Dedifferentiated amniotic fluid mesenchymal stem cell (primary cell): Measurements from ENCODE around the gene EDIL3.

Experiments used
- DNase-seq: peaks from one replicate; pipeline ENCODE4 v3.0.0-alpha.2; 2016; ENCODE audit errors: extremely low spot score

The EDIL3 gene, protein sequence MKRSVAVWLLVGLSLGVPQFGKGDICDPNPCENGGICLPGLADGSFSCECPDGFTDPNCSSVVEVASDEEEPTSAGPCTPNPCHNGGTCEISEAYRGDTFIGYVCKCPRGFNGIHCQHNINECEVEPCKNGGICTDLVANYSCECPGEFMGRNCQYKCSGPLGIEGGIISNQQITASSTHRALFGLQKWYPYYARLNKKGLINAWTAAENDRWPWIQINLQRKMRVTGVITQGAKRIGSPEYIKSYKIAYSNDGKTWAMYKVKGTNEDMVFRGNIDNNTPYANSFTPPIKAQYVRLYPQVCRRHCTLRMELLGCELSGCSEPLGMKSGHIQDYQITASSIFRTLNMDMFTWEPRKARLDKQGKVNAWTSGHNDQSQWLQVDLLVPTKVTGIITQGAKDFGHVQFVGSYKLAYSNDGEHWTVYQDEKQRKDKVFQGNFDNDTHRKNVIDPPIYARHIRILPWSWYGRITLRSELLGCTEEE

DNA sequence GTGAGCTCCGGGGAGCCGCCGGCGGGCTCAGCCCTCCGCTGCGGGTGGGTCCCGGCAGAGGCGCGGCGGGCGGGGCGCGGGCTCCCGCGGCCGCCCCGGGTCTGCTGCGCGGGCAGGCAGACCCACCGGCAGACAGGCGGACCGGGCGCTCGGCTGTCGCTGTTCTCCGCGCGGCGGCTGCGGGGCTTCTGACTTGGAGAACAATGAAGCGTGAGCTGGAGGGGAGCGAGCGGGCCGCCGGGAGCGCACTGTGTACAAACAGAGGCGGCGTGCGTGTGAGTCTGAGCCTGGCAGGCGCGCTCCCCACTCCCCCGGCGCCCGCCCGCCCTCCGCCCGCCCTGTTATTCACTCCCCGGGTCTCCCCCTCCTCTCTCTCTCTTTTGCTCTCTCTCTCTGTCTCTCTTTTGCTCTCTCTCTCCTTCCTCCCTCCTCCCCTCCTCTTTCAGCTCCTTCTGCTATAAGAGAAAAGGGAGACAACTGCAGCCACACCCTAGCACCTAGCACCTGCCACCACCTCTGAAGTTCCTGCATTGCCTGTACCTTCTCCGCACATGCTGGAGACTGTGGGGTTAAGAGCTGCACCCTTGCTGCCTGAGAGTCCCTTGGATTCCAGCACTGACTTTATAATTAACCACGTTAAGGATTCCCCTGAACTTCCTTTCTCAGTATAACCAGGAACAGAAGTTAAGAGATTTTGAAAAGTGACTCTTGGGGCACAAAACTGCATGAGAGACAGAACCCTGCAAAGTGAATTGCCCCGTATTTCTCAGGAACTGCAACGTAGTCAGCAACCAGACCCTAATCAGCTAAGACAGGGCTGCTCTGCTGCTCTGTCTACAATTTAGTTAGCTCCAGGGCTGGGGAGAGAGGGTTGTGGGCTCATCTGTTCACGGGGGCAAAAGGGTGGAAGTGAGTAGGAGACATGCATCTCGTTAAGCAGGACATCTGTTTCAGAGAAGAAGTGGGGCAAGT, at the start of gene EDIL3:
EDIL3 (minus strand) TSS at position 277 of the 972 bp plus-strand sequence. CDS start 506 bp downstream, outside the sequence.
- DNase-seq: peak; percentile 55

DNA sequence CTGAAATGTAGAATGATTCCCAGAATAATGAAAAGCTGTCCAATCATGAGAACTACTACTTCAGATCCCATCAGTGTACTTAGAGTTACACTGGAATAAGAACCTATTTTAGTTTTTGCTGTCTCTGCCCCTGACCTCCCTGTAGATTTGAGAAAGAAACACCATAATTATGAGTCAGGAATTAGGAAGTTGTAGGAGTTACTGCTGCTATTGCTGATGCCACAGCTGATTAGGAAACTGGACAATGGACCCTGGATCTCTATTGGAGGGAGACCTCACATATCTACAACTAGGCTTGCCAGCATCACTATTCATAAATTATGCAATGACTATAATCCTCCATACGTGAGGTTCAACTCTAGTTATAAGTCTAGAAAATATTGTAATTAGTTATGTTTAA, 48.8 kb upstream of the EDIL3 start:
- peak; percentile 21 for DNase-seq

DNA sequence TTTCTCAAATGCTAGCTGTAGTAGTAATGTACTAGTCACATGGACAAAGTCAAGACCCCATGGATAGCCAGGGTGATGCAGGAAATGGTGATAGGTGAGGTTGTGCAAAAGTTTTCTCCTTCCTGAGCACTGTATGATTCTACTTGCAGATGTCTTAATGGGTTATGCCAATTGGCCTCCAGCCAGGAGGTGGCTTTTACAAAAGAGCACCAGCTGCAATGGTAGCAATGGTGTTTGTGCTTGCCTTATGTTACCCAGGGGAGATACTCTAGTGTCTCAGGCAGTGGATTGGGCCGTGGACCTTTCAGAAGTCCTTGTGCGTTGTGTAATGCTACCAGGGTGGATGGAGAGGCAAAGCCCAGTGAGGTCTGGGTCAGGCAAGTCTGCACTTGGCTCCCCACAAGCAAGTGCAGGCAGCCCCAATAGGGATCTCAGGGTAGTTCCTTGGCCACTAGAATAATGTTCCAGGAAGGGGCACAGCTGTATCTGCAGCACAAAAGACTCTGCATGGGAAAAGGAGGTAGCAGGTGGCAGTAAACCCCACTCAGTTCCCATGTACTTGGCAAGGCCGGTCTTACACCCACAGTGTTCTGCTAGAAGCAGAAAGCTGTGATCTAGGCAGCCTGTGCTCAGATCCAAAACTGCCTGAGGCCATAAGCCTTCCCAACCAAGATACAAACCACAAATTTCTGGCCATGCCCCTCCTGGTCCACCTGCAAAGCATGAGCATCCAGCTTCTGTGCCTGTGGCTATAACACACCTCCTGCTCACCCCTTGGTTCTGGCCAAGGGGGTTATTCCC, 46.4 kb upstream of the EDIL3 start:
- no peak for DNase-seq

DNA sequence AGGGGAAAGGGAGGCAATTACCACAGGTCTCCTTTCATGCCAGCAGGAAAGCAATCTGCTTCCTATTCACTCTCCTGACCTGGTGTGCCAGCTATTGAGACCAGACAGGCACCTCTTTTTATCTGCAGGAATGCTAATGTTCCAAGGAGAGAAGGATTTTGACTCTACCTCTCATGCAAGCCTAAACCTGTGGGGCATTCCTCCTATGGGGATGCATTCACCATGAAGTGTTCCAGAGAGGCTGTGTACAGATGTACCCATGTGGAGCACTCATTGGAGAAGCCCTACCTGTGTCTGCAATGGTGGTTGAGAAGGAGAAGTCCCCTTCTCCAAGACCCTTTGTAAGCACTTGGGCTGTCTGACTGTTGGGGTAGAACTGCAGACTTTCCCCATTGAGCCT, 45.4 kb upstream of the EDIL3 start:
- no peak for DNase-seq

DNA sequence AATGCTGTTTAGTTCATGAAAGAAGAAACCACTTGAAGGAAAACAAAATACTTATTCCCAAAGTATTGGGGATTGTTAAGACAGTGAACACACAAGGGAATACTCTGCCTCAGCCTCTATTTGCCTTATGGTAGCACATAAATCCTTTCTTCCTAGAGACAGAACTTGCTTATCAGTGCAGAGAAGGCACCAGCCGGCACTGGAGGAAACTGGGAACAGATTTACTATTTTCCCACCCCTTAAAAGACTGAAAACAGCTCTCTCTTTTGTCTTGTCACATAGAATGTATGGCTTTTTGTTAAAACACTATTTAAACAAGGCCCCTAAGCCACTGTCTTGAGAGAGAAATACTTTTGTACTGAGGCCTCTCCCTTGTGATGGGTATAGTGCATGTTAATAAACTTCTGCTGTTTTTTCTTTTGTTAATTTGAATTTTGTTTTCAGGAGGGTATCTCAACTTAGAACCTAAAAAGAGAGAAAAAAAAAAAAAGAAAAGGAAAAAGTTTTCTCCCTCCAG, 40.7 kb upstream of the EDIL3 start:
- DNase-seq: no peak

DNA sequence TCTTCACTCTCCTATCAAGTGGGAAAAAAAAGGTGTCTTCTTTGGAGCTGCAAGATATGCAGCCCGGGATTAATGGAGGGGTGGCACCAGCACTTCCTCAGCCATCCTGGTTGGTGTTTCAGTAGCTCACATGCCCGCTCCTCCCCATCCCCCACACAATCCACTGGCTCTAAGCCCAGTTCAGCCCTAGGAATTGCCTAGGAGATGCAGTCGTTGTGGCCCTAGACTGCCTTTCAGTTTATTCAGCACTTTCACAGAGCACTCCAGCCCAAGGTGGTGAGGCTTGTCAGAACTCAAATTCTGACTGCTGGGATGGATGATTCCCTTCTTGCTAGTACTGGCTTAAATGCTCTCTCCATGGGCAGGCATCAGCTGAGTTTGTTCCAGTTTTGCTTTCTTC, 35.1 kb upstream of the EDIL3 start:
- no peak for DNase-seq

DNA sequence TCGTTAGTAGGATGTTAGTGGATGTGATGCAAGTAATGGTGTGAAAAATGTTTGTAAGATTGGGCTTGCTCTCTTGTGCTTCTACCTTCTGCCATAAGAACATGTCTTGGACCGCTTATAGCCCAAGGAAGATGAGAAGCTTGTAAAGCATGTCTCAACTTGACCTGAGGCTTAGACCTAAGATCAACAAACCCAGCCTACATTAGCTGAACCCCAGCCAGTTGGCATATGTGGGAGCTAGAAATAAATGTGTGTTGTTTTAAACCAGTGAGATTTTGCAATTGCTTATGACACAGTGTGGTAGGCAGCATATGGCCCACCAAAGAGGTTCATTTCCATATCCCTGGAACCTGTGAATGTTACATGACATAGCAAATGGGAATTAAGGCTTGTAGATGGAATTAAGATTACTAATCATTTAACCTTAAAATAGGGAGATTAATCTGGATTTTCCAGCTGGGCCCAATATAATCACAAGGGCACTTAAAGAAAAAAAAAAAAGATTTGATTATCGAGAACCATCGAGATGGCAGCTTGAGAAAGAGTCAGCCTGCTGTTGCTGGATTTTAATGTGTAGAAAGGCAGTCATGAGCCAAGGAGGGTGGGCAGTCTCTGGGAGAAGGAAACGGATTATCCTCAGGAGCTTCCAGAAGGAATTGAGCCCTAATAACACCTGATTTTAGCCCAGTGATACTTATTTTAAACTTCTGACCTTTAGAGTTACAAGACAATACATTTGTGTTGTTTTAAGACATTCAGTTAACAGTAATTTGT, 27.3 kb upstream of the EDIL3 start:
- no peak for DNase-seq

DNA sequence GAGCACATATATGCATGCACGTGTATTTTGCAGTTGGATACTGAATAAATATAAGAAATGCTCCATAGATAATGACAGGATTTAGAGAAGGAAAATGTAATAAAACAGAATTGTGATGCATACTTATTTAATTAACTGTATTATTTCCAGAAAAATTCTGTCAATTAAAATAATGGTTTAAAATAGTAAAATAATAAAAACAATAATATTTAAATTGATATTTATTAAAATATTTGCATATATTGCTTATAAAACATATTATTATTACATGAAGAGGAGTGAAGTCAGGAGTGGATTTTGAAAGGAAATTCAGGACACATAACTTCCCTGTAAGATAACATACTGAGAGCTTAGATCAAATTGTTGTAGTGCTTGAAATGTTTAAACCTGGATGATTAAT, 21.4 kb upstream of the EDIL3 start:
- no peak for DNase-seq

DNA sequence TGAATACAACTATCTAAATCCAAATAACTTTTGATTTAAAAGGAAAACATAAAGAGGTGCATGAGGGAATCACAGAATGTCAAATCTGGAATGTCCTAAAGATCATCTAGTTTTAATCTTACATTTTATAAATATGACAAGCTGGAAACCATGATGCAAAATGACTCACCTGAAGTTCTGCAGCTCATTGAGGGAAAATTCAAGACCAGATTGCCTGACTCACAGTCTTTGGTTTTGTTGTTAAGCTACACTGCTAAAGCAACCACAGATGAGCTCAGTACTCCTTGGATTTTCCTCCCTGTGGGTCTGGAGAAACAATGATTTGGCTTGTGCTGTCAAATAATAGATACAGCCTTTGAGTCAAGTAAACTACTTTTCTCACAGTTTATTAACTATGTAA, 19.1 kb upstream of the EDIL3 start:
- peak; percentile 74 for DNase-seq

DNA sequence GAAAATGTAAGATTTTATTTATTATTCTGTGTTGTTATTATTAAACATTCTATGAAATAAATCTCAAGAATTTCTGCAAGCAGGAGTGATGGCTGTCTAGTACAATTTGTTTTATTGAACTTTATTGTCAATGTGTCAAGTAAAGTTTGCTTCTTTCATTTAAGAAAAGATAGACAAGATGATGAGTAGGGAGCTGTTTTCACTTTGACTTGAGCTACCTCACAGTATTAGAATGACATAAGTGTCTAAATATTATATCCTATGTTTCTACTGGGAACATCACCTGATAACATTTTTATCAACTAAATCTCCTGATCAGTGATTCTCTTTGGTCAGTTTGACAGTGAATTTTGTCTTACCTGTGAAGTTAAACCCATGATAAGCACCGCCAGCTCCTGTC, 12.7 kb upstream of the EDIL3 start:
- DNase-seq: no peak

DNA sequence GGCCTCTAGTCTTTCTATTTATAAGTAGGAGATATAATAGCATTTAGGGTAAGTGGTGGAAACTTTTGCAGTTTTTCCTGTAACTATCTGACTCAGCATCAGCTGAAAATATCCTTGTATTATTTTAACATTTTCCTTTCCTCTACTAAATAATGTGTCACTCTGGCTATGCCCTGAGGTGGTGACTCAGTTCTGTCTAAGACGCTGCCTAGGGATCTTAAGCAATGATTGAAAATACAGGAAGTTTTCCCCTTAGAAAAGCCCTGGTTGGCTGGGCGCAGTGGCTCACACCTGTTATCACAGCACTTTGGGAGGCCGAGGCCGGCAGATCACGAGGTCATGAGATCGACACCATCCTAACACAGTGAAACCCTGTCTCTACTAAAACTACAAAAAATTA, 9.3 kb upstream of the EDIL3 start:
- peak; percentile 74 for DNase-seq

DNA sequence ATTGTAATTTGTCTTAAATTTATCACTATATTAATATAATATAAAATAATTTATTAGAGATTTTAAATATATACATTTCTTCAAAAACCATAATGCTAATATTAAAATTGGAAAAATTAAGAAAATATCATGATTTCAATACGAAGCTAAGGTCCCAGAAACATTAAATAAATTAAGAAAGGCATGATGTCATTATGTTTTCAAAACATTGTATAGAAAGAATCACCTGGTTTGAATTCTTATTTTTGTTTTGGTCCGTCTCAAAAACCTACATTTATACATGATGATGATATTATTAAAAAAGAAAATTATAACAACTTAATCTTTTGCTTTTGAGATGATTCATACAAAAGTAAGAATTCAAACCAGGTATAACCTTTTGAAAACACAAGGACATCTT, 8.2 kb upstream of the EDIL3 start:
- DNase-seq: no peak

DNA sequence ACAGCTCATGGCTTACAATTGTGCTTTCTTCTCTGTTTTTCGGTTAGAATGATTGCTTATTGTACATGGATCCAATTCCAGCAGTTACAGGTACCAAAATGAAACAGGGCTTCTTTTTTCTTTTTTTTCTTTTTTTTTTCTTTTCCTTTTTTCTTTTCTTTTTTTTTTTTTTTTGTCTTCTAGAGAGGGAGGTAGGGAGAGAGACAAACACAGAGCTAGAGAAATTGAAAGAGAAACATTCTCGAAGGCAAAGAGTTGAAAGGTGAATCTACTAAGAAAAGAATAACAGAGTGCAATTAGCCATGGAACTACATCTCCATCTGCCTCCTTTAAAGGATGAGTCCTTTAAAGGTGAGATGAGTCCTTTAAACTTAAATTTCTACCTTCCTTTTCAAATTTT, 1.0 kb upstream of the EDIL3 start:
- DNase-seq: no peak

DNA sequence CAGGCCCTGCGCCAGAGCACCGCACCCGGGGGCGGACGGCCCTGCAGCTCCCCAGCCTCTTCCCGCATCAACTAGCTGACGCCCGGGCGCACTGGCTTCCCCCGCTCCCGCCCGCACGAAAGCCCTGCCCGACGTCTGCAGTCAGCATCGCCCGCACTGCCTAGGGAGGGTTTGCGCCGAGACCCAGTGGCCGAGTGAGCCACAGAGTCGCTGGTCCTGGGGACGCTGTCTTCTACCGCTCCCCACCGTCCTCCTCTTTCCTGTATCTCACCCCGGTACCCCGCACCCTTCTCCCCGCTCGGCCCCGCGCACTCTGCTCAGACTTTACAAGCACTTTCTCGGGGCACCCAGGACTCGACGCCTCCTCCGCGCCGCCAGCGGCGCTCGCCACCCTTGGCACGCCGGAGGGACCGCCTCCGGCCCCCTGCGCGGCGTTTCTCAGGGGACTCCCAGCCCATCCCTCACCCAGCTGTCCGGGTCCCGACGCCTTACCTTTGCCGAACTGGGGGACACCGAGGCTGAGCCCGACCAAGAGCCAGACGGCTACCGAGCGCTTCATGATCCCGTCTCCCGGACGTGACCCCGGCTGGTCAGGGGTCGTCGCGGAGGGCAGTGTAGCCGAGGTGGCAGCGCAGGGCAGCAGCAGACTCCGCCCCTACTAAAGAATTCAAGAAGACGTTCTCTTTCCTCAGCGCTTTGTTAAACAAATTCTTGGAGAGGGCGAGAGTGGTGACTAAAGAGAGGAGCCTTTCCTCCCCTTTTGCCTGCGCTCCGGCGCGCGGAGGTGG, 670 bp downstream of the EDIL3 start:
- peak; percentile 66 for DNase-seq

DNA sequence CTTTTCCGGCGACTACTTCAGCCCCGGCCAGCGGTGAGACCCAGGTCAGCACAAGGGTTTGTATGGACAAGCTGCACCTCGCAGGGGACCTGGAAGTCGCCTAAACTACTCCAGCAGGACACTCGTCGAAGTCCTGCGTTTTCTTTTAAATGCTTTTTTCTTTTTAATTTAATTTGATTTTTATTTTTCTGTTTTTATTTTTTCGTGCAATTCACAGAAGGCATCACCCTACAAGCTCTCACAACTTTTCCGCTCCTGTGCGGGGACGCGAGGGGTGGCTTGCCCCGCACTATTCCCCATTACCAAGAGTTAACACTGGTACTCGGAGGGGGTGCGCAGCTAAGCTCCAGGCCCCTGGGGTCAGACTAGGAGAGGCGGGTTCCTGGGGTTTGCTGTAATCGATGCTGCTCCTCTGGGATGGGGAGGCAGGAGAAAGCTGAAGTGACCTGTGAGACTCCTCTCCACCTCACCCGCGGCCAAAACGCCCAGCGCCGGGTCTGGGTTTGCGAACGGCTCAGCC, 1.3 kb downstream of the EDIL3 start:
- no peak for DNase-seq

DNA sequence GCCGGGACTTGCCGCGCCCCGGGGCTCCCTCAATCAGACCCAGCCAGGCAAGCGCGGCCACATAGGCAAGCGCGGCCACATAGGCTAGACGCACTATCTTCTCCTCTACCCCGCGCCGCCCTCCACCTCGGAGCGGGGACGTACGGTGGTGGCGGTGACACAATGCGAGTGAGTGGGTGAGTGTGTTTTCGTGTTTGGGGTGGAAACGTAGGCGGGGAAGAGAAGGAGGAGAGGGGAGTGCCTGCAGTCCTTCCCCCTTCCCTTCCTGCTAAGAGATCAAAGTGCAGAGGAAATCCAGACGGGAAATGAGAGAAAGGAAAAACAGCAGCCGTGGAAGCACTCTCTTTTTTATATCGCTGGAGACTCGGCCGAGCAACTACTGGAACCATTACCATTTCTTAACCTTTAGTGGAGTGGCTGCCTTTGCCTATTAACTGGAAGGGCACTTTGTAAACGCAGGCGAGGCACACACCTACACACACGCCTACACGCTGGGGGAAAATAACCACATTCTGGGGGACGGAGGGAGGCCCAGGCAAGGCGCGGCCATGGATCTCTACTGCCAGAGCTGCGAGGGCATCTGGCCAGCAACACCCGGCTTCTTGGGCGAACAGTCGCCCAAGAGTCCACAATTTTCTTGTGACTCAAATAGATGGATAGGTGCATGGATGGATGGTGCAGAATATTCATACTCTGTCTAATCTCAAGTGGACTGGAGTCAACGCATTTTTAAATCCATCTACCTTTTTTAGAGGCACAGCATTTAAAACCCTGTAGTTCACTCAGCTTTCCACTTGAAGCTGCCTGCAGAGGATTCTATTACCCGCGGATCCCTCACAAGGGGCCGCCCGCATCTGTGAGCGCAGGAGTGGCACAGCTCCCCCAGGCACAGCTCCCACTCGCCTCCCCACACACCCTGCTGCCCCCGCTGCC, 2.1 kb downstream of the EDIL3 start:
- DNase-seq: peak; percentile 50

DNA sequence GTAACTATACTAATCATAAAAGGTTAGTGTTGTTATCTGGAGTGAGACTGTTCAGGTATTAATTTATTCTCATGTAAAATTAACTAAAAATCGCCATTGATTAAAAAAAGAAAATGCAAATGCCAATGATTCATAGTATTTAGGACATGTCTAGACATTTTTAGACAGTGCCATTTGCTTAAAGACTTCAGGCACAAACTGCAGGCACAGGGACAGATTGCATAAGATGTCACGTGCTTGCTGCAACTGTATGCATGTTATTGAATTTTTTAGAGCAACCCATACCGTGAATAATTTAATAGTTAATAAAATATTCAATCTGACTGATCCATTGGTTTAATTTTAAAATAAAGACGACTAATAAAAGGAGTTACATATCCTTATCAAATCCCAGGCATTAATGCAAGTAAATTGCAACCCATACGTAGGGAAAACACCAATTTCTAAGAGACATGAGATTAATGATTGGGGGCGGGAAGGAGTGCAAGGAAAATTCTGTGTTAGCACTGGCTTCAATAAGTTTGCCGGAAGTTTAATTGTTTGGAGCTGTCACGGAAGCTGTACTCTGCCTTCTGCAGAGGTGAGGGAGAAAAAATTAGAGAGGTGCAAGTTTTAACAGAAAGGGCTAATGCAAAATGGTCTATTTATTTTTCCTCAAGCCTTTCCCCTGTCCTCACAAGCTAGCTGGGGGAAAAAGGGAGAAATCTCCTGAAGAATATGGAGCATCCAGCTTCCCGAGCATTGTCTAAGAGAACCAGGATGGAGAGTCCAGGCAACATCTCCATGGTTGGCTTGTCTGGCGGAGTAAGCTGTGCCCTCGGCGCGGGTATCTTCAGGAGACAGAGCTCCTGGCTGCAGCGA, 2.9 kb downstream of the EDIL3 start:
- DNase-seq: peak; percentile 35

DNA sequence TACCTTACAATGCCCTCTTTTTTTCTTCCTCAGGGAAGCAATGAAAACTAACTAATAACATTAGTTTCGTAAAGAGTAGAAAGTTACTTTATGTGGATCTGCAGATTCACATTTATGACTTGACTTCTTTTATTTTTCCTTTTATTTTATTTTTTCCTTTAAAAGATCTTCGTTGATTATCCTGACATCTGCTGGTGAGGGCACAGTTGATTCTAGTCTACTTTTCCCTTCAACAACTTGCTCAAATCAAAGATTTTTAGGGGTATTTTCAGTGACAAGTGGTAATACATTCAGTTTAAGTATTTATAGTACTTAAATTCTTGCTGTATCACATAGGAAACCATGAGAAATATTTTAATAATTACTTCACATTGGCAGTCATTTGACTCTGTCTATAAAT, 4.9 kb downstream of the EDIL3 start:
- peak; percentile 55 for DNase-seq
